Measurements from ENCODE around the gene WDR37. TPM values are rescaled to one million over a fixed set of nuclear protein-coding genes. Genes with fewer than 3 reads are reported as not detected.

WDR37 gene
- total RNA-seq, 1 experiment from 2014 or later = 10.4 TPM

DNA sequence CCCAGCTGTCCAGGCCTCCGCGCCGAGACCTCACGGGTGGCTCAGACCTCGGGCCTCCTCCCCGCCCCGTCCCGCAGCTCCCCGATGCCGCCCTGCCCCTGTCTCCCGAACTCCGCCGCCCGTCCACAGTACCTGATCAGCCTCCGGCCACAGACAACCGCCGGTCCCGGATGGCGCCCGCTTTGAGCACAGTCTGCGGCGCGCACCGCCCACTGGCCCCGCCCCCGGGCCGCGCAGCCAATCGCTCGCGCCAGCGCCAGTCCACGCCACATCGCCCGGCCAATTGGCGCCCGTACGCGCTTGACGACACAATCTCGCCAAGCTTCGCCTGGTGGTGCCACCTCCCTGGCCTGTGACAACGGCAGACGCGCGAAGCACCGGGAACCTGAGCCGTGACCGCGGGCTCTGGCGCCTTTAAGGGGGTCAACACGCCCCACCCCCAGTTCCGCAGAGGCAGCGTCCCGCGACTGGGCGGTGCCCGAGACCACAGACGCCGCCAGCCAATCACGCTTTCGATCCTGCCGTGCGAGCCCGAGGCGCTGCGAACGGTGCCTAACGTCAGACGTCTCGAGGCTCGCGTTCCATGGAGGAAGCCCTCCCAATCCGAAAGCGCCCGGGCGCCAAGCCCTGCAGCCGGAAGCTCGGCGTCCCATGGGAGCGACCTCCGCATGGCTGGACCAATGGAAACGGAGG is 7.3 kb upstream of the WDR37 start, which contains the start of gene IDI1 (continued):
- TF ChIP-seq KAT7 (CRISPR knock-in tag; IDR thresholded peaks at IDR 0.05; ENCODE audit: borderline replicate concordance) (no peak), MYBL2 (CRISPR knock-in tag; IDR thresholded peaks at IDR 0.05) (peak; percentile 81; the same call in 1 of the 2 replicates), ZNF423 (CRISPR knock-in tag; IDR thresholded peaks at IDR 0.05) (no peak), STAT6 (CRISPR knock-in tag; conservative IDR thresholded peaks at IDR 0.05; ENCODE audit: low read depth) (no peak), ERG (CRISPR knock-in tag; IDR thresholded peaks at IDR 0.05) (no peak), NR3C1 (CRISPR knock-in tag; conservative IDR thresholded peaks at IDR 0.05; ENCODE audit: low read depth) (no peak), AFF4 (CRISPR knock-in tag; IDR thresholded peaks at IDR 0.05; ENCODE audit: borderline replicate concordance) (peak; percentile 60; the same call in 1 of the 2 replicates), ZNF317 (CRISPR knock-in tag; IDR thresholded peaks at IDR 0.05; ENCODE audit: borderline replicate concordance, low read depth) (peak; percentile 11; the same call in 1 of the 2 replicates), PRDM15 (CRISPR knock-in tag; IDR thresholded peaks at IDR 0.05) (no peak), EMX1 (CRISPR knock-in tag; IDR thresholded peaks at IDR 0.05) (0 out of 2 replicates have a peak, but pooled peaks have one; percentile 21), ATF1 (CRISPR knock-in tag; IDR thresholded peaks at IDR 0.05) (peak; percentile 43; the same call in 1 of the 2 replicates), ETV6 (CRISPR knock-in tag; IDR thresholded peaks at IDR 0.05) (peak; percentile 60; the same call in 1 of the 2 replicates), IRF1 (CRISPR knock-in tag; IDR thresholded peaks at IDR 0.05) (peak; percentile 71; the same call in 1 of the 2 replicates), USF1 (CRISPR knock-in tag; IDR thresholded peaks at IDR 0.05) (peak; percentile 53; the same call in 1 of the 2 replicates), FOXP1 (CRISPR knock-in tag; IDR thresholded peaks at IDR 0.05; ENCODE audit: borderline replicate concordance) (peak; percentile 81; the same call in 1 of the 2 replicates), NFYB (CRISPR knock-in tag; conservative IDR thresholded peaks at IDR 0.05; ENCODE audit: low read depth) (peak; percentile 91)
- TF ChIP-seq, protein P1, sequence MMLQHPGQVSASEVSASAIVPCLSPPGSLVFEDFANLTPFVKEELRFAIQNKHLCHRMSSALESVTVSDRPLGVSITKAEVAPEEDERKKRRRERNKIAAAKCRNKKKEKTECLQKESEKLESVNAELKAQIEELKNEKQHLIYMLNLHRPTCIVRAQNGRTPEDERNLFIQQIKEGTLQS (CRISPR knock-in tag; conservative IDR thresholded peaks at IDR 0.05) = no peak
- TF ChIP-seq, protein P2, sequence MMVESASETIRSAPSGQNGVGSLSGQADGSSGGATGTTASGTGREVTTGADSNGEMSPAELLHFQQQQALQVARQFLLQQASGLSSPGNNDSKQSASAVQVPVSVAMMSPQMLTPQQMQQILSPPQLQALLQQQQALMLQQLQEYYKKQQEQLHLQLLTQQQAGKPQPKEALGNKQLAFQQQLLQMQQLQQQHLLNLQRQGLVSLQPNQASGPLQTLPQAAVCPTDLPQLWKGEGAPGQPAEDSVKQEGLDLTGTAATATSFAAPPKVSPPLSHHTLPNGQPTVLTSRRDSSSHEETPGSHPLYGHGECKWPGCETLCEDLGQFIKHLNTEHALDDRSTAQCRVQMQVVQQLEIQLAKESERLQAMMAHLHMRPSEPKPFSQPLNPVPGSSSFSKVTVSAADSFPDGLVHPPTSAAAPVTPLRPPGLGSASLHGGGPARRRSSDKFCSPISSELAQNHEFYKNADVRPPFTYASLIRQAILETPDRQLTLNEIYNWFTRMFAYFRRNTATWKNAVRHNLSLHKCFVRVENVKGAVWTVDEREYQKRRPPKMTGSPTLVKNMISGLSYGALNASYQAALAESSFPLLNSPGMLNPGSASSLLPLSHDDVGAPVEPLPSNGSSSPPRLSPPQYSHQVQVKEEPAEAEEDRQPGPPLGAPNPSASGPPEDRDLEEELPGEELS (CRISPR knock-in tag; IDR thresholded peaks at IDR 0.05) = peak; percentile 61

Data from WTC11 (cell line).